Measurements from ENCODE around the gene ZNF217. TPM values are rescaled to one million over a fixed set of nuclear protein-coding genes. Genes with fewer than 3 reads are reported as not detected.

ZNF217 gene
- total and polyA plus RNA-seq, 9 of the 15 experiments (the other 6 are each of a cell fraction or from before 2014, with no cell fraction given), result 3.0 to 41.8 (median 16.8) TPM

GRCh38 chr20:53623454-53624211 is 30.0 kb upstream of the ZNF217 start (continued):
- TF ChIP-seq ARID1B (IDR thresholded peaks at IDR 0.05) (peak; percentile 79), MLX (CRISPR knock-in tag; conservative IDR thresholded peaks at IDR 0.05) (no peak), ARNT (IDR thresholded peaks at IDR 0.05) (peak in 1 of 2 experiments; percentile 66; a peak in 1 of 4 replicates), PHTF2 (CRISPR knock-in tag; IDR thresholded peaks at IDR 0.05) (no peak), CREB1 (IDR thresholded peaks at IDR 0.05) (no peak), CREB1 (CRISPR knock-in tag; IDR thresholded peaks at IDR 0.05) (no peak), ZFP36 (IDR thresholded peaks at IDR 0.05; ENCODE audit: low read depth, low read length, partially characterized antibody) (no peak), ZNF436 (CRISPR knock-in tag; IDR thresholded peaks at IDR 0.05) (no peak), ZNF57 (CRISPR knock-in tag; IDR thresholded peaks at IDR 0.05) (no peak), ZBTB9 (CRISPR knock-in tag; IDR thresholded peaks at IDR 0.05) (peak; percentile 62; the same call in 1 of the 2 replicates), MTA1 (IDR thresholded peaks at IDR 0.05; ENCODE audit: borderline replicate concordance) (0 out of 2 replicates have a peak, but pooled peaks have one; percentile 48), FOXA1 (IDR thresholded peaks at IDR 0.05; ENCODE audit: borderline replicate concordance) (no peak), SRSF1 (IDR thresholded peaks at IDR 0.05; ENCODE audit: low read depth, low read length) (no peak), JUN (IDR thresholded peaks at IDR 0.05; ENCODE audit: borderline replicate concordance, low read depth, low read length) (no peak), JUN (CRISPR knock-in tag; IDR thresholded peaks at IDR 0.05; ENCODE audit: borderline replicate concordance) (no peak), CBX1 (IDR thresholded peaks at IDR 0.05; ENCODE audit: low read depth) (no peak), PTRF (tag; IDR thresholded peaks at IDR 0.05) (peak; percentile 16; the same call in 1 of the 2 replicates), FOXJ2 (tag; IDR thresholded peaks at IDR 0.05) (no peak), BRF2 (IDR thresholded peaks at IDR 0.05; ENCODE audit: borderline replicate concordance, insufficient read depth, insufficient read length) (no peak), LCOR (CRISPR knock-in tag; IDR thresholded peaks at IDR 0.05) (no peak)
